ENCODE measurements around the gene SRCIN1. TPM values are rescaled to one million over a fixed set of nuclear protein-coding genes. Genes with fewer than 3 reads are reported as not detected.

The SRCIN1 gene
- polyA plus RNA-seq, 5 donors = 5.8 to 10.8 (median 8.8) TPM

GRCh38 chr17:38617967-38618760, 12.4 kb upstream of the SRCIN1 start:
- no peak for DNase-seq

DNA sequence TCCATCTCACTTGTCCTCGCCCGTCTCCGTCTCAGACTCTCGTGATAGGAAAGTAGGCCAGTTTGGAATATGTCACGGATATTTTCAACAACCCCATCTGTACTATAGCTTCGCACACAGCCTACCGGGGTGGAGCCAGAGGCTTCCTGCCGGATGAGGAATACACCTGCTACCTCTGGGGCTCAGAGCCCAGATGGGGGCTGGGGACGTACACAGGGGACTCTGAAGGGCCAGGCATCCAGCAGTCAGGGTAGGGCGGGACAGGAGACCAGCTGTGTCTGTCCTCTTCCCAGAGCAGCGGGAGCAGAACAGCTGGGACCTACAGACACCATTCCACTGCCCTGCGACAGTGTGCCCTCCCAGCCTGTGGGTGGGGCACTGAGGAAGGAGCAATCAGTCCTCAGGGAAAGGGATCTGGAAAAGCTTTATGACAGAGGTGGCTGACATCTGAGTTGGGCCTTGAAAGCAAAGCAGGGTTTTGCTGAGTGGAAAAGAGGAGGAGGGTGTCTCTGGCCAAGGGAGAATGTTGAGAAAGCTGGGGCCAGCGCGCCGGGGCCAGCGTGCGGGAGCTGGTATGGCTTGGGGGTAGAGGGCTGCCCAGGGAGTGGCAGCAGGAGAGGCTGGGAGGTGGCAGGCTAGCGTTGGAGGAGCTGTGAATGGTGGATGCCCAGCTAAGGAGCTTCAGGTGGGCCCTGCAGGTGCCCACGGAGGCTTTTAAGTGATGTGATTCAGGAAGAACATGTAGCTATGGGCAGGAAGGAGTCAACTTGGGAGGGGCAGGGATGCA, 11.5 kb upstream of the SRCIN1 start:
- DNase-seq = no peak

- DNase-seq = no peak
These were observed 10.6 kb upstream of the SRCIN1 start for GRCh38 chr17:38616361-38616760.

DNA sequence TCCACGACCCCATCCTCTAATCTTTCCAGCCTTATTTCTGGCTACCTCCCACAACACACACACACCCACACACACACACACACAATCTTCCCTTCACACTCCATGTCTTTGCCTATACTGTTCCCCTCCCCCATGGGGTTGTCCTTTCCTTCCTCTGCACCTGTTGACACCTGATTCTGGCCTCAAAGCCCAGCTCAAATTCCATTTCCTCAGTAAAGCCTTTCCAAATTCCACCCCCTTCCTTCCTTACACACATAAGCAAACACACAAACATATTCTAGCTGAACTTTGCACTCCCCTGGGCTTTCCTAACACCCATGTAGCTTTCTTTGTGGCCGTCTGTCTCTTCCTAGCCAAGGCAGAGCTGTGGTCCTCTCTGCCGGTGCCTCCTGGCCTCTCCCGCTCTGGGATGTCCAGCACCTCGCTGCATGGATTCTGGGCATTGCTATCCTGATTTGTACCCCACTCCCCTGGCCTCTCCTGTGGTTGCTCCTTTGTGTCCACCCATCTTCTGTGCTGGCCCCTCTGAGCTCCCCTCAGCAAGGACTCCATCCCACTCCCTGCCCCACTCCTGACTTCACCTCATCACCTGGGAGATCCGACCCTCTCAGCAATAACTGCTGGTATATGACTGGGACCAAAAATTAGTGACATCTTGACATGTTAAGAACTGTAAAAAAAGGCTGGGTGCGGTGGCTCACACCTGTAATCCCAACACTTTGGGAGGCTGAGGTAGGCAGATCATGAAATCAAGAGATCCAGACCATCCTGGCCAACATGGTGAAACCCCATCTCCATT, 8.4 kb upstream of the SRCIN1 start:
- DNase-seq = no peak

GRCh38 chr17:38613525-38613980, 7.8 kb upstream of the SRCIN1 start:
- DNase-seq = no peak

DNA sequence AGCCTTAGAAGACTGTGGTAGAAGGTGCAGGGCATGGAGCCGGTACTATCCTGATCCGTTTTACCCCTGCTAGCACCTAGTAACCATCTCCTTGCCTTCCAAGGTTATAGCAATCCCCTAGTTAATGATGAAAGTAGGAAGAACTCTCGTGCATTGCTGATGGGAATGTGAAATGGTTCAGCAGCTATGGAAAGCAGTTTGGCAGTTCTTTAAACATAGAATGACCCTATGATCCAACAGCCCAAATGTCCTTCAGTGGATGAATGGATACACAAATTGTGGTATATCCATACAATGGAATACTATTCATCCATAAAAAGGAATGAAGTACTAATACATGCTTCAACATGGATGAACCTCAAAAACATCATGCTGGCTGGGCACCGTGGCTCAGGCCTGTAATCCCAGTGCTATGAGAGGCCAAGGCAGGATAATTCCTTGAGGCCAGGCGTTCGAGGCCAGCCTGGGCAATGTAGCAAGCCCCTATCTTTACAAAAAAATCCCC, 6.2 kb upstream of the SRCIN1 start:
- no peak for DNase-seq

DNA sequence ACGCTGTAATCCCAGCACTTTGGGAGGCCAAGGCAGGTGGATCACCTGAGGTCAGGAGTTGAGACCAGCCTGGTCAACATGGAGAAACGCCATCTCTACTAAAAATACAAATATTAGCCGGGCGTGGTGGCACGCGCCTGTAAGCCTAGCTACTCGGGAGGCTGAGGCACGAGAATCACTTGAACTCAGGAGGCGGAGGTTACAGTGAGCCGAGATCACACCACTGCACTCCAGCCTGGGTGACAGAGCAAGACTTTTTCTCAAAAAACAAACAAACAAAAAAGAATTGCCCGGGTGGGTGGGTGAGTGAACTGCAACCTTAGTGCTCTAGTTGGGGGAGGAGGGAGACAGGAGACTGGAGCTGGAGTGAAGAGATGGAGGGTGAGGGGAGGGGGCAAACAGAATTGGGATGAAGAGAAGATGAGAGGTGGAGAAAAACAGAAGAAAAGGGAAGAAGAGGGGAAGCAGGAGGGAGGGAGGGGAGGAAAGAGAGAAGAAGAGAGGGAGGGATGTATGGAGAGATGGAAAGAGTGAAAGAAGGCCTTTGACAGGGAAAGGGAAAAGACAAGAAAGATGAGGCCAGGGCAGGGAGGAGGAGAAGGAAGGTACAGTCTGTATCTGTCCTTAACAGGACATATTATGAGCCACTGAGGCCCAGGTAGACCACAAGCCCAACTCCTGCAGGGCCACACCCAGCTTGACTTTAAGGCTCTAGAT, 5.5 kb upstream of the SRCIN1 start:
- no peak for DNase-seq

DNA sequence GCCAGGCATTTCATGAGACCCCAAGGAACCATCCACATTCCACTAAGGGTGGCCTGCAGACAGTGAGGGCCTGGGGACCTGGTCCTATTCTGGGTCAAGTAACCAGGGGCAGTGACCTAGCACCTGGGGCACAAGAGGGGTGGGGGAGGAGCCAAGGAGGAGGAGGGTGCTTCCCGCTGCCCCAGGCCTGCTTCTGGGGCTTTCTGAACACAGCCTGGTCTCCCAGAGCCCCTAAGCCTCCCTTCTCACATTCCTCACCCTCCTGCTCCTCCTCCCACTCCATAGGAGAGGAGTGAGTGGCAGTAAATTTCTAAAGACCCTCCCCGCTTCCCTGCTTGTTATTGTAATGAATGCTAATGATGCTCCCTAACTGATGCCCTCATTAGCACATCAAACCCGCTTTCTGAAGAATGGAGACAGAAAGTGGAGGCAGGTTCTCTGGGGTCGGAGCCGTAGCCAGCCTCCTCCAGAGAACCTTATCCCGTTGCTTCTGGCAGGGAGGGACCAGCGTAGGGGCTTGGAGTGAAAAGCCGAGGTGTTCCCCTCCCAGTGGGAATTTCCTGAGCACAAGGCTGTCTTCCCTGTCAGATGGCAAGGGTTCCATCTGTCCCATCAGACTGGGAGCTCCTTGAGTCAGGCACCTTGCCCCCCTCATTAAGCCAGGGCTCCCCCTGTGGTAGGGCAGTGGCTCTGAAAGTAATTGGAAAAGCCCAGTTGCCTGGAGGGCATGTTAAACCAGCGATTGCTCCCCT, 3.7 kb upstream of the SRCIN1 start:
- no peak for DNase-seq

DNA sequence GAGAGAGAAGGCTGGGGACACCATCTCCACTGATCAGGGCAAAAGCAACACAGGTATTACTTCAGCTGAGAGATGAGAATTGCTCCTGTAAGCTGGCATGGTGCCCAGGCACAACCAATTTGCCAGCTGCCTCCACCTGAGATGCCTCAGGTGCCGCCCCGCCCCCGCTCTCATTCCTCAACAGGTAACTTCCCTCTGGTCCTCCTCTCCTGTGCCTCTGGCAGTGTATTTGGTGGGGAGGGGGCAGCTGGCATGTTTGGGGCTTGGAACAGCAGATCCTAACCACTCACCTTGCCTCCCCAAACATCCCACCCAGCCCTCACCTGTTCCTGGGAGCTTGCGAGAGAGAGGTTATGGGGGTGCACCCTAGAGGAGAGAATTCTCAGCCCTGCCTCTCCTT, 2.9 kb upstream of the SRCIN1 start:
- no peak for DNase-seq

- DNase-seq = no peak
These were observed 1.2 kb upstream of the SRCIN1 start for GRCh38 chr17:38606646-38607611.

GRCh38 chr17:38605411-38605840, 326 bp downstream of the SRCIN1 start:
- no peak for DNase-seq

DNA sequence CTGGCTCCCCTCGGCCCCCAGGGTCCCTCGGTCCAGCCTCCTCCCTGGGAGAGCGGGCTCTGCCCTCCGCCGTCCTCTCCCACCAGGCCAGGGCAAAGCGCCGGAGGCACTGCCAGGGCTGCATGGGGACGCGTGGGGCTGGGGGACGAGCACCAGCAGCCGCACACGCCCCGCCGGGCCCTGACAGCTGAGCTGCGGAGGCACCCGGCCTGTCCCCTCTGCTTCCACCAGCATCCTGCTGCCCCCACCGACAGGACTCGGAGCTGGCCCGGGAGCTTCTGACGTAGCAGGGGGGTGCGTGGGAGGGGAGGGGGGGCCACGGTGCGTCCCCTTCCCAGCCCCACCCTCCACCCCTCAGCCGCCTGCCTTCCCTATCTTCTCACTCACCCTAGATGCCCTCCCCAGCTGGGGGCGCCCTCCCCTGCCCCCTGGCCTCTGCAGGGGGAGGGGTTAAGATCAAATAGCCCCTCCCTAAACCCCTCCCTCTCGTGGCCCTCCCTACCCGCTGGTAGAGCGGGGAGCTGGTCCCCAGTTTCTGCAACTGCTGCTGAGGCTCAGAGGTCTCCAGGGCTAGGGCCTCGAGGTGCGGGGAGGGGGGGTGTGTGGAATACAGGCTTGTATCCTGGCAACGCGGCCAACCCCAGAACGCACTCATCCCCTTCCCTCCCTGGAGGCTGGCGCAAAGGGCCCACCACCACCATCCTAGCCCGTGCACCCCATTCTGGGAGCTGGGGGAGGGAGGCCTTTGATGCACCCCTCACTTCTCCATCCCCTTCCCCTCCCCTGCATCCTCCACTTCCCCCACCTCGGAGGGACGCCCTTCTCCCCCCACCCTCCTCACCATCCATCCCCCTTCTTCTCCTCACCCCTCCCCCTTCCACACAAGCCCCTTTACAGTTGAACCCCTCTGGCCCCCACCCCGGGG, 1.0 kb downstream of the SRCIN1 start:
- DNase-seq = no peak

GRCh38 chr17:38603786-38604478, 1.8 kb downstream of the SRCIN1 start:
- no peak for DNase-seq

DNA sequence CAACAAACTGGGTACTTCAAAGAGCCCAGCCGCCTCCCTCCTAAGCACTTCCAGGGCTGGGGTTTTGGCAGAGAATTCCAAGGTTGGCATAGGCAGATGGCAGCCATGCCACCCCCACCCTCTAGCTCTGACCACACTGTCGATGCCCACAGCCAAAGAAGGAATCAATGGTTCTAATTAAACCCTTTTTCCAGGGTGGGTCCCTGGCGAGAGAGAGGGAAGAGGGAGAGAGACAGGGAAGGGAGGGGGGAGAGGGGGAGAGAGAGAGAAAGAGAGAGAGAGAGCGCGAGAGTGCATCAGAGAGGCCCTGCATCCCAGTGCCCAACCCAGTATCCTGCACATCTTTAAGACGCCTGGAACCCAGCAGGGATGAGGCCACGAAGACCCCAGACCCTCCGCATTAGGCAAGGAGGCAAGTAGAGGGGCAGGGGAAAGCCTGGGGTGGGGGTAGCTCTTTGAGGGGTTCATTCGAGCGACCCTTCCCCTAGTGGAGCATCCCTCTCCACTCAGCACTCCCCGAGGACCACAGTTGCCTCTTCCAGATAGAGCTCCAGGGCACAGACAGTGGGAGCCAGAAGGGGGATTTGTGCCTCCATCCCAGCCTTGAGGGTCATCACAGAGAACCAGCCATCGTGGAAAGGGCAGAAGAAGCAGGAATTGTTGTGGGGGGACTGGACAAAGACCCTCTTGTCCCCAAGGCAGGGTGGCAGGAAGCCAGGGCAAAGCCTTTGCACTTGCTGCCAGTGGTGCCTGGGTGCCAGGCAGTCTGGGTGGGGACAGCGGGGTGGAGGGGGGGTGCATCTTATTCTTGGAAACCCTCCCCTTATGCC, 2.6 kb downstream of the SRCIN1 start:
- no peak for DNase-seq

- DNase-seq = no peak
These were observed 3.3 kb downstream of the SRCIN1 start for GRCh38 chr17:38602453-38602852.

GRCh38 chr17:38601539-38602351, 4.0 kb downstream of the SRCIN1 start:
- DNase-seq = no peak

Measured in right lung (tissue), 5 donors.